Neural crest cell (in vitro differentiated cells): ENCODE measurements around the gene STIM2. TPM values are rescaled to one million over a fixed set of nuclear protein-coding genes. Genes with fewer than 3 reads are reported as not detected.

Experiments
- DNase-seq: peaks from one replicate; pipeline ENCODE4 v3.0.0; 2021; ENCODE audit warnings: low read depth, mixed read lengths, low spot score
- H3K27ac Mint-ChIP-seq: one replicate; pipeline ENCODE4 v1.8.0; 2021; ENCODE audit warnings: mild to moderate bottlenecking, mixed read lengths; ENCODE audit not compliant: unreplicated experiment
- H3K27me3 Mint-ChIP-seq: 2 replicates; pipeline ENCODE4 v1.8.0; 2021; ENCODE audit warnings: low read depth, mild to moderate bottlenecking, mixed read lengths
- H3K36me3 Mint-ChIP-seq: 2 replicates; pipeline ENCODE4 v1.8.0; 2021; ENCODE audit warnings: low read depth, mild to moderate bottlenecking, mixed read lengths
- H3K4me1 Mint-ChIP-seq: 2 replicates; pipeline ENCODE4 v1.8.0; 2021; ENCODE audit warnings: mixed read lengths
- H3K4me3 Mint-ChIP-seq: one replicate; pipeline ENCODE4 v1.8.0; 2021; ENCODE audit warnings: mild to moderate bottlenecking, mixed read lengths
- H3K9me3 Mint-ChIP-seq: 2 replicates; pipeline ENCODE4 v1.8.0; 2021; ENCODE audit warnings: mixed read lengths
- CTCF ChIP-seq: fragments of 200-600 bp; sonication (generic); conservative IDR thresholded peaks from 2 replicates; pipeline ENCODE4 v1.5.0; 2021; ENCODE audit warnings: antibody characterized with exemption, mild to moderate bottlenecking
- total RNA-seq: library from RNA; stranded (reverse); gene quantifications from 2 replicates; pipeline ENCODE4 v1.2.1, GENCODE V29; 2021

The STIM2 gene
- total RNA-seq, 1 donor from 2014 or later, result 30.5 TPM

GRCh38 chr4:26905172-26905571 is 44.5 kb downstream of the STIM2 start:
- Mint-ChIP-seq H3K27me3 (no peaks in the 10 kb centered on the region), H3K27ac (no peak overlapping the region), H3K9me3 (no peaks in the 10 kb centered on the region), H3K36me3 (peaks cover 6% of the 10 kb centered on the region), H3K4me3 (no peak overlapping the region), H3K4me1 (peaks cover 45% of the 10 kb centered on the region)
- no peak for DNase-seq
- no peak for TF ChIP-seq CTCF

- H3K27me3 Mint-ChIP-seq, result no peaks in the 10 kb centered on the region
- peaks cover 27% of the 10 kb centered on the region for H3K4me1 Mint-ChIP-seq
- DNase-seq, result no peak
- H3K9me3 Mint-ChIP-seq, result no peaks in the 10 kb centered on the region
- H3K36me3 Mint-ChIP-seq, result no peaks in the 10 kb centered on the region
- TF ChIP-seq CTCF, result no peak
- no peak overlapping the region for H3K4me3 Mint-ChIP-seq
- H3K27ac Mint-ChIP-seq, result no peak overlapping the region
Observed at GRCh38 chr4:26907731-26908599, 47.3 kb downstream of the STIM2 start.

GRCh38 chr4:26909369-26909768 is 48.7 kb downstream of the STIM2 start:
- no peak for DNase-seq
- no peaks in the 10 kb centered on the region for H3K36me3 Mint-ChIP-seq
- no peak overlapping the region for H3K27ac Mint-ChIP-seq

GRCh38 chr4:26911254-26911653 is 50.6 kb downstream of the STIM2 start:
- Mint-ChIP-seq H3K4me3 (no peak overlapping the region), H3K27ac (no peak overlapping the region), H3K4me1 (peaks cover 5% of the 10 kb centered on the region), H3K27me3 (no peaks in the 10 kb centered on the region), H3K9me3 (no peaks in the 10 kb centered on the region), H3K36me3 (no peaks in the 10 kb centered on the region)
- TF ChIP-seq CTCF, result no peak
- no peak for DNase-seq

More at GRCh38 chr4:26909369-26909768, 48.7 kb downstream of the STIM2 start:
- Mint-ChIP-seq H3K4me3 (no peak overlapping the region), H3K4me1 (peaks cover 15% of the 10 kb centered on the region), H3K27me3 (no peaks in the 10 kb centered on the region), H3K9me3 (no peaks in the 10 kb centered on the region)
- TF ChIP-seq CTCF, result no peak

- Mint-ChIP-seq H3K4me3 (no peak overlapping the region), H3K27ac (no peak overlapping the region), H3K4me1 (peaks cover 5% of the 10 kb centered on the region), H3K27me3 (no peaks in the 10 kb centered on the region), H3K9me3 (no peaks in the 10 kb centered on the region), H3K36me3 (no peaks in the 10 kb centered on the region)
- no peak for DNase-seq
- TF ChIP-seq CTCF, result no peak
Observed at GRCh38 chr4:26912069-26912468, 51.4 kb downstream of the STIM2 start.
